IPS-20b (cell line): ENCODE data around the gene ARMC12.

Experiments used
- H3K27ac ChIP-seq: one replicate; pipeline ENCODE4 v1.5.1; 2013; ENCODE audit warnings: low read length
- H3K27me3 ChIP-seq: 2 replicates; pipeline ENCODE4 v1.6.1; 2013; ENCODE audit warnings: mild to moderate bottlenecking, low read length, inconsistent platforms; ENCODE audit not compliant: insufficient read depth
- H3K36me3 ChIP-seq: 2 replicates; pipeline ENCODE4 v1.6.1; 2013; ENCODE audit warnings: low read depth, mild to moderate bottlenecking, inconsistent platforms, low read length, moderate library complexity; ENCODE audit not compliant: insufficient read depth
- H3K4me1 ChIP-seq: 2 replicates; pipeline ENCODE4 v1.6.1; 2013; ENCODE audit warnings: mild to moderate bottlenecking, control low read depth, inconsistent platforms, low read length, moderate library complexity; ENCODE audit not compliant: insufficient read depth
- H3K4me3 ChIP-seq: 2 replicates; pipeline ENCODE4 v1.5.1; 2013; ENCODE audit warnings: mild to moderate bottlenecking, low read length, inconsistent platforms
- H3K9ac ChIP-seq: 2 replicates; pipeline ENCODE4 v1.6.1; 2013; ENCODE audit warnings: low read depth, mild to moderate bottlenecking, inconsistent platforms, low read length, moderate library complexity
- H3K9me3 ChIP-seq: 2 replicates; pipeline ENCODE4 v1.6.1; 2013; ENCODE audit warnings: mild to moderate bottlenecking, low read depth, low read length, inconsistent platforms; ENCODE audit not compliant: insufficient read depth

ARMC12 gene

DNA sequence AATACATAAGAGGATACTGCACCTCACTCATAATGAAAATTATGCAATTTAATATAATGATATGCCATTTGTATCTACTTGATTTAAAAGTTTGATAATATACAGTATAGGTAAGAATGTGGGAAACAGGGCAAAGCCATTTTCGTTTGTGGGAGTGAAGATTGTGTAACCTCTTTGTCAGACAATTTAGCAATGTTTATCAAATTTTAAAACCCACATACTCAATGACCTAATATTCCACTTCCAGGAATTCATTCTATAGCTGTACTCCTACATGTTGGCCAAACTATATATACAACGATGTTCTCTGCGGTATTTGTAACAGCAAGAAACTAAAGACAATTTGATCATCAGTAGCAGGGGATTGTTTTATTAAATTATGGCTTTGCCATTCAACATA, 30.4 kb upstream of the ARMC12 start:
- Histone ChIP-seq H3K9ac (no peak overlapping the region), H3K9me3 (no peaks in the 10 kb centered on the region), H3K36me3 (no peaks in the 10 kb centered on the region), H3K4me3 (no peak overlapping the region), H3K27ac (no peak overlapping the region), H3K4me1 (no peaks in the 10 kb centered on the region), H3K27me3 (no peaks in the 10 kb centered on the region)

GRCh38 chr6:35707714-35708407, 29.0 kb upstream of the ARMC12 start:
- Histone ChIP-seq H3K27me3 (no peaks in the 10 kb centered on the region), H3K27ac (no peak overlapping the region), H3K9me3 (no peaks in the 10 kb centered on the region), H3K4me1 (no peaks in the 10 kb centered on the region), H3K36me3 (no peaks in the 10 kb centered on the region), H3K4me3 (no peak overlapping the region), H3K9ac (no peak overlapping the region)

- H3K9ac ChIP-seq = no peak overlapping the region
- H3K27ac ChIP-seq = no peak overlapping the region
- H3K36me3 ChIP-seq = no peaks in the 10 kb centered on the region
- no peaks in the 10 kb centered on the region for H3K9me3 ChIP-seq
- no peaks in the 10 kb centered on the region for H3K27me3 ChIP-seq
- no peak overlapping the region for H3K4me3 ChIP-seq
- no peaks in the 10 kb centered on the region for H3K4me1 ChIP-seq
These were observed 28.2 kb upstream of the ARMC12 start for GRCh38 chr6:35708585-35708984.

DNA sequence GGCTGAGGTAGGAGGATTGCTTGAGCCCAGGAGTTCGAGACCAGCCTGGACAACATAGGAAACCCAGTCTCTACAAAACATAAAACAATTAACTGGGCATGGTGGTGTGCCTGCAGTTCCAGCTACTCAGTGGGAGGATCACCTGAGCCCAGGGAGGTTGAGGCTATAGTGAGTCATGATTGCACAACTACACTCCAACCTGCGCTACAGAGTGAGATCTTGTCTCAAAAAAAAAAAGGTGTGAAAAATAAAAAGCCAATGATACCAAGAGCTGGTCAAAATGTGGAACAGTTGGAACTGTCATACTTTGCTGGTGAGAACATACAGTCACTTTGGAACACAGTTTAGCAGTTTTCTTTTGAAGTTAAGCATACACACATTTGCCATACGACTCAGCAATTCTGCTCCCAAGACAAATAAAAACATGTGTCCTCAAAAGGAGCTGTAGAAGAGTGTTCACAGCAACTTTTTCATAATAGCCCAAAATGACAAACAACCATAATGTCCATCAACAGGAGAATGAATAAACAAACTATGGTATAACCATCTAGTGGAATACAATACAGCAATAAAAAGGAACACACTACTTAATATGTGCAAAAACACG, 26.5 kb upstream of the ARMC12 start:
- Histone ChIP-seq H3K4me3 (no peak overlapping the region), H3K27me3 (no peaks in the 10 kb centered on the region), H3K36me3 (no peaks in the 10 kb centered on the region), H3K9ac (no peak overlapping the region), H3K4me1 (no peaks in the 10 kb centered on the region), H3K9me3 (no peaks in the 10 kb centered on the region), H3K27ac (no peak overlapping the region)

DNA sequence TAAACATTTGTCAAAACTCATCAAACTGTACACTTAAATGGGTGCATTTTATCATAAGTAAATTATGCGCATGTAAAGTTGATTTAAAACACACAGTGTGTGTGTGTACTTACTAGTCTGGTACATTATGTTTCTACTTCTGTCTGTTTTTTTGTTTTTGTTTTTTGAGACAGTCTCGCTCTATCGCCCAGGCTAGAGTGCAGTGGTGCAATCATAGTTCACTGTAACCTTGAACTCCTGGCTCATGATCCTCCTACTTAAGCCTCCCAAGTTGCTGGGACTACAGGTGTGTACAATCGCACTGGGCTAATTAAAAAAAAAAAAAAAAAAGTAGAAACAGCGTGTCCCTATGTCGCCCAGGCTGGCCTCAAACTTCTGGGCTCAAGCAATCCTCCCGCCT, 25.1 kb upstream of the ARMC12 start:
- Histone ChIP-seq H3K36me3 (no peaks in the 10 kb centered on the region), H3K9ac (no peak overlapping the region), H3K4me1 (peaks cover under 1% of the 10 kb centered on the region; the same call in 1 of the 2 replicates), H3K9me3 (no peaks in the 10 kb centered on the region), H3K27me3 (no peaks in the 10 kb centered on the region), H3K4me3 (no peak overlapping the region), H3K27ac (no peak overlapping the region)

DNA sequence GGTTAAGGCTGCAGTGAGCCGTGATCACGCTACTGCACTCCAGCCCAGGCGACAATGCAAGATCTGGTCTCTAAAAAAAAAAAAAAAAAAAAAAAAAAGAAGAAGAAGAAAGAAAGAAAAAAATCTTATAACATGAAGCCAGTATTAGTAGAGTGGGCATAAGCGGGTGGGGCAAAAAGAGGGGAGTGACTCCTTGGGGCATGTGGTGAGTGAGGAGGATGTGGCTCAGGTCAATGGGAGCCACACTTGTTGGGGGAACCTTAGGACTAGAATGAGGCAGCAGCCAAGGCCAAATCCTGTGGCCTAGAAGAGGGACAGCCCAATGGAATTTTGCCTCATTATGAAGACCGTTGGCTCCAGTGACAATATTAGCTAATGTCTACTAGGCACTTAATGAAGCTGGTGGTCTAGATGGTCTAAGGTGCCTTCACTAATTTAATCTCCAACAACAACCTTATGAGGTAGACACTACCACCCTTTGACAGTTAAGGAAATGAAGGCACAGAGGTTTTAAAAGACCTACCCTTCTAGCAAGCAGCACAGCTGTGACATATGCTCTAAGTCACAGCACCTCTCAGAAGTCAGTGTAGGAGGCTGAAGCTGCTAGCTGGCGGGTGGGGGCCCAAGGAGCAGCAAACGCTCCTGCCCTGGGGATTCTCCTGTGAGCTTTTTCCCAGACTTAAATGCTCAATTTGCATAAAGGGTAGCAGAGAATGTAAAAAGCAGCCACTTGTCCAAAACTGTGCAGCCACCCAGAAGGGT, 23.6 kb upstream of the ARMC12 start:
- H3K27me3 ChIP-seq = 0 out of 2 replicates have a peak, but pooled peaks cover 3% of the 10 kb centered on the region
- H3K9ac ChIP-seq = no peak overlapping the region
- H3K9me3 ChIP-seq = no peaks in the 10 kb centered on the region
- no peaks in the 10 kb centered on the region for H3K36me3 ChIP-seq
- no peak overlapping the region for H3K27ac ChIP-seq
- H3K4me3 ChIP-seq = no peak overlapping the region
- H3K4me1 ChIP-seq = peaks cover 9% of the 10 kb centered on the region; the same call in 1 of the 2 replicates

DNA sequence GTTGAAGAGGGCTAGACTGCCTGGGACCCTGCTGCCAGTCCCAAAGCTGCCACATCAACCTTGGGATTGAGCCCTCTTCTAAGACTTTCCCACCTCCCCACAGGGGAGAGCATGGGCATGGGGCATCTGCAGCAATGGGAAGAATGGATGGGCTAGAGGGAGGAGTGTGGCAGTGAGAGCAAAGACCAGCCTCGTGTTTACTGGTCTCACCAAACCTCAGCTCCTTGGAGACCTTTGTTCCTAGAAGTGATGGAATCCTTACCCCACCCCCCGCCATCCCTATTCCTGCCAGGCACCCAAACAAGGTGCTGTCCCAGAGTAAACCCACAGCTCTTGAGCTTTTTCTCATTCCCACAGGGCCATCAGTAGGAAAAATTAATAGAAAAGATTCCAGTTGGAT, 20.0 kb upstream of the ARMC12 start:
- no peak overlapping the region for H3K4me3 ChIP-seq
- H3K4me1 ChIP-seq = peaks cover 32% of the 10 kb centered on the region
- no peak overlapping the region for H3K9ac ChIP-seq
- no peaks in the 10 kb centered on the region for H3K9me3 ChIP-seq
- no peak overlapping the region for H3K27ac ChIP-seq
- no peaks in the 10 kb centered on the region for H3K36me3 ChIP-seq
- H3K27me3 ChIP-seq = 0 out of 2 replicates have a peak, but pooled peaks cover 3% of the 10 kb centered on the region

DNA sequence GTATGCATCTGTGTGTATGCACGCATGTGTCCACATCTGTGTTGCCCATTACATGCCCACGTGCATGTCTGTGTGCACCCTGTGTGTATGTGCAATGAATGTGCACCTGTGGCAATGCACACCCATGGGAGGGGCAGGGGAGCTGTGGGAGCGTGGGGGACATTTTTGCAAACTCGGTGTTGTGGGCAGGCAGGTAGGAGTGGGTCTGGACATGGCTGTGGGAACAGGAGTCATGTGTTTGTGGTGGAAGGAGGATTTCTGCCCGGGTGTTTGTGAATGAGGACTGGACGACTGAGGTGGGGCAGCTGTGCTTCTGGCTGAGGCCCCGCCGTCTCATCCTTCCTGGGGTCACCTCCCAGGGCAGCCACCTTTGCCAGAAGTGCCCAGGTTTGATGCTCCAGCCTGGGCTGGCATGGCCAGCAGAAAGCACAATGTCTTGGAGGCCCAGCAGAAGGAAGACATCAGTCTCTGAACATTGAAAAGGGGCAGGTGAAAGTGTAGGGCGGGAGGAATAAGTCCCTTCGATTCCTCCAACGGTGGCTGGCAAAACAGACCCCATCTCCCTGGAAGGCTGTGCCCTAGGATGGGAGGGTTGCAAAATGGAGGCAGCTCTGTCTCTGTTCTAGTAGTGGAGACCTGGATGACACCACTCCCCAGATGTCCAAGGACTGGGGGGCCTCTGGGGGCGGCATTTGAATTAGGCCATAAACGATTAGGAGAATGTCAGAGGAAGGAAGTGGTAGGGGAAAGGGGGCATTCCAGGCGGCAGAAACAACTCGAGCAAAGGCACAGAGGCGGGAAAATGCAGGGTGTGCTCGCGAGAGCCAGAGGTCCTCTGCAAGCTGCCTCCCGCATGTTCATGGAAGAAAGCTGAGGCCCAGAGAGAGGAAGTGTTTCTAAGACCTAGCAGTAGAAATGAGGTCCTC, 19.1 kb upstream of the ARMC12 start:
- Histone ChIP-seq H3K36me3 (no peaks in the 10 kb centered on the region), H3K9me3 (no peaks in the 10 kb centered on the region), H3K27me3 (0 out of 2 replicates have a peak, but pooled peaks cover 3% of the 10 kb centered on the region), H3K4me3 (no peak overlapping the region), H3K27ac (no peak overlapping the region), H3K4me1 (peaks cover 32% of the 10 kb centered on the region), H3K9ac (peak overlapping the region; percentile 37; the same call in 1 of the 2 replicates)

- Histone ChIP-seq H3K9ac (peak overlapping the region; percentile 37; the same call in 1 of the 2 replicates), H3K36me3 (no peaks in the 10 kb centered on the region), H3K27ac (peak overlapping the region; percentile 49), H3K4me3 (no peak overlapping the region), H3K9me3 (no peaks in the 10 kb centered on the region), H3K27me3 (0 out of 2 replicates have a peak, but pooled peaks cover 3% of the 10 kb centered on the region), H3K4me1 (peaks cover 32% of the 10 kb centered on the region)
These were observed 18.5 kb upstream of the ARMC12 start for GRCh38 chr6:35718375-35718736.

GRCh38 chr6:35718911-35719381, 17.9 kb upstream of the ARMC12 start:
- peak overlapping the region; percentile 37; the same call in 1 of the 2 replicates for H3K9ac ChIP-seq

DNA sequence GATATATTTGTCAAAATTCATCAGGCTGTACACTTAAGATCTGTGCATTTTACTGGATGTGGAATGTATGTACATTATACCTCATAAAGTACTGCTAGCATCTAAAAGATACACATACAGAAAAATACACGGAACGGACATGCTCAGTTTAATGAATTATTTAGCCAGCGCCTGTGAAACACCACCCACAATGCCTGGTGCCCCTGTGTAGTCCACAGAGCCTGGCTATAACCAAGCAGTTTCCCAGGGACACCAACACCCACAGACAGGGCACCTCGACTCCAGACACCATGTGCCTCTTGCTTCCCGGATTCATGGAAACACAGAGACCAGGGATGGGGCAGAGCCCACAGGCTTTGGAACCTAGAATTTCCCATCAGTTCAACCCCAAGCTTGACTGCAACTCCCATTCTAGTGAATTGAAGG, 17.4 kb upstream of the ARMC12 start:
- H3K36me3 ChIP-seq = no peaks in the 10 kb centered on the region
- no peaks in the 10 kb centered on the region for H3K9me3 ChIP-seq
- peaks cover 32% of the 10 kb centered on the region for H3K4me1 ChIP-seq
- H3K27me3 ChIP-seq = 0 out of 2 replicates have a peak, but pooled peaks cover 3% of the 10 kb centered on the region
- H3K4me3 ChIP-seq = no peak overlapping the region
- H3K9ac ChIP-seq = peak overlapping the region; percentile 2; the same call in 1 of the 2 replicates
- H3K27ac ChIP-seq = no peak overlapping the region

More at GRCh38 chr6:35718911-35719381, 17.9 kb upstream of the ARMC12 start:
- Histone ChIP-seq H3K4me1 (peaks cover 32% of the 10 kb centered on the region), H3K4me3 (no peak overlapping the region), H3K9me3 (no peaks in the 10 kb centered on the region), H3K27ac (peak overlapping the region; percentile 49), H3K27me3 (0 out of 2 replicates have a peak, but pooled peaks cover 3% of the 10 kb centered on the region), H3K36me3 (no peaks in the 10 kb centered on the region)
